MCF 10A (cell line): ENCODE results near the gene FAAP100. TPM values are rescaled to one million over a fixed set of nuclear protein-coding genes. Genes with fewer than 3 reads are reported as not detected.

Experiments
- BruUV-seq: library from RNA; stranded (reverse); fragments of 400-500 nt; replicated peaks from 2 replicates; lab custom pipeline; 2021; lab: Mats Ljungman, UMichigan
- CTCF ChIA-PET: fragments of 300-600 bp; sonication (Branson Sonifier 250); formaldehyde crosslinking; extraction: SDS; loops from one replicate; lab custom pipeline; 2021; ENCODE audit warnings: antibody characterized with exemption, inconsistent platforms; lab: Yijun Ruan, JAX
- POLR2A ChIA-PET: fragments of 300-600, 350-650 bp; sonication (Branson Sonifier 250); formaldehyde crosslinking; extraction: SDS; loops from one replicate; lab custom pipeline; 2020; ENCODE audit warnings: antibody characterized with exemption, inconsistent platforms; lab: Yijun Ruan, JAX
- DNase-seq: peaks from one replicate; pipeline ENCODE4 v3.0.0-alpha.2; 2018; ENCODE audit not compliant: unreplicated experiment
- H3K27ac Mint-ChIP-seq: one replicate; pipeline ENCODE4 v1.8.0; 2022; ENCODE audit warnings: mild to moderate bottlenecking, low read depth, mixed read lengths; ENCODE audit not compliant: unreplicated experiment
- H3K27me3 Mint-ChIP-seq: one replicate; pipeline ENCODE4 v1.8.0; 2022; ENCODE audit warnings: mixed read lengths; ENCODE audit not compliant: insufficient read depth, unreplicated experiment
- H3K36me3 Mint-ChIP-seq: one replicate; pipeline ENCODE4 v1.8.0; 2022; ENCODE audit warnings: mild to moderate bottlenecking, moderate library complexity, mixed read lengths; ENCODE audit not compliant: insufficient read depth, unreplicated experiment
- H3K4me1 Mint-ChIP-seq: one replicate; pipeline ENCODE4 v1.8.0; 2022; ENCODE audit warnings: mixed read lengths; ENCODE audit not compliant: insufficient read depth, unreplicated experiment
- H3K4me3 Mint-ChIP-seq: one replicate; pipeline ENCODE4 v1.8.0; 2022; ENCODE audit warnings: mild to moderate bottlenecking, moderate library complexity, mixed read lengths; ENCODE audit not compliant: unreplicated experiment
- H3K9me3 Mint-ChIP-seq: one replicate; pipeline ENCODE4 v1.8.0; 2022; ENCODE audit warnings: mixed read lengths; ENCODE audit not compliant: unreplicated experiment
- CTCF ChIP-seq: fragments of 200-600 bp; IDR thresholded peaks from one replicate; pipeline ENCODE4 v1.8.0; 2022; ENCODE audit warnings: antibody characterized with exemption, mild to moderate bottlenecking; ENCODE audit not compliant: unreplicated experiment
- intact Hi-C: fragments of 100-400 bp; cut with micrococcal nuclease; formaldehyde crosslinking; loops from 2 replicates; pipeline ENCODE4 v1.14.1; 2022
- total RNA-seq: library from RNA; stranded (reverse); gene quantifications from 2 replicates; pipeline ENCODE4 v1.2.3, GENCODE V29; 2022

Gene FAAP100
- total RNA-seq, 1 experiment from 2014 or later = 32.5 TPM

GRCh38 chr17:81551458-81552243 lies 502 bp downstream of the FAAP100 start:
- Mint-ChIP-seq H3K9me3 (no peaks in the 10 kb centered on the region), H3K4me3 (peak overlapping the region; percentile 82), H3K4me1 (peaks cover 6% of the 10 kb centered on the region), H3K27me3 (no peaks in the 10 kb centered on the region), H3K36me3 (peaks cover 50% of the 10 kb centered on the region), H3K27ac (peak overlapping the region; percentile 49)
- peak; percentile 19 for DNase-seq
- intact Hi-C loops = loop anchor here (1.0 to 2.0 kb wide), 2 partner anchors 25 to 33 kb away; no protein-coding TSS in a partner anchor
- CTCF ChIA-PET = interaction anchor here (0.6 to 5.0 kb wide), 3 partner anchors 39 to 290 kb away, joined by 3 to 28 read pairs (median 3); partner anchors contain the start of gene ACTG1
- no TSS peak for BruUV-seq
- POLR2A ChIA-PET = interaction anchor here (0.6 to 4.0 kb wide), 22 partner anchors 8 to 258 kb away, joined by 3 to 65 read pairs (median 6); partner anchors contain the start of genes ACTG1, ARL16, HGS and MRPL12
- no peak for TF ChIP-seq CTCF

GRCh38 chr17:81550830-81551457 lies 1.2 kb downstream of the FAAP100 start:
- intact Hi-C loops = no loop called here
- H3K4me3 Mint-ChIP-seq = peak overlapping the region; percentile 82

GRCh38 chr17:81550285-81550684 lies 1.9 kb downstream of the FAAP100 start:
- DNase-seq = no peak
- POLR2A ChIA-PET = no interaction called here
- Mint-ChIP-seq H3K27ac (peak overlapping the region; percentile 49), H3K9me3 (no peaks in the 10 kb centered on the region), H3K4me1 (peaks cover 6% of the 10 kb centered on the region), H3K4me3 (peak overlapping the region; percentile 82), H3K27me3 (no peaks in the 10 kb centered on the region), H3K36me3 (peaks cover 36% of the 10 kb centered on the region)
- intact Hi-C loops = no loop called here
- CTCF ChIA-PET = interaction anchor here (0.8 kb wide), 1 partner anchor 51 kb away, joined by 4 read pairs; no protein-coding TSS in a partner anchor
- BruUV-seq = no TSS peak
- TF ChIP-seq CTCF = no peak

More at GRCh38 chr17:81550830-81551457, 1.2 kb downstream of the FAAP100 start:
- no peak for TF ChIP-seq CTCF
- Mint-ChIP-seq H3K4me1 (peaks cover 6% of the 10 kb centered on the region), H3K36me3 (peaks cover 43% of the 10 kb centered on the region), H3K27ac (peak overlapping the region; percentile 49), H3K27me3 (no peaks in the 10 kb centered on the region), H3K9me3 (no peaks in the 10 kb centered on the region)
- BruUV-seq = TSS peak; percentile 7
- CTCF ChIA-PET = interaction anchor here (0.6 to 5.0 kb wide), 4 partner anchors 38 to 289 kb away, joined by 3 to 28 read pairs (median 4); partner anchors contain the start of gene ACTG1
- POLR2A ChIA-PET = interaction anchor here (0.7 to 4.0 kb wide), 8 partner anchors 14 to 157 kb away, joined by 3 to 65 read pairs (median 13); partner anchors contain the start of genes ACTG1, ARL16 and HGS
- no peak for DNase-seq

GRCh38 chr17:81549826-81550225 lies 2.3 kb downstream of the FAAP100 start:
- Mint-ChIP-seq H3K27me3 (no peaks in the 10 kb centered on the region), H3K36me3 (peaks cover 36% of the 10 kb centered on the region)
- intact Hi-C loops = no loop called here

More at GRCh38 chr17:81549826-81550225, 2.3 kb downstream of the FAAP100 start:
- peaks cover 6% of the 10 kb centered on the region for H3K4me1 Mint-ChIP-seq
- CTCF ChIA-PET = interaction anchor here (0.8 to 1.2 kb wide), 2 partner anchors 51 kb away, joined by 4 read pairs; no protein-coding TSS in a partner anchor
- no peak for DNase-seq
- no peaks in the 10 kb centered on the region for H3K9me3 Mint-ChIP-seq
- POLR2A ChIA-PET = no interaction called here
- no TSS peak for BruUV-seq
- no peak for TF ChIP-seq CTCF
- H3K4me3 Mint-ChIP-seq = peak overlapping the region; percentile 82
- H3K27ac Mint-ChIP-seq = no peak overlapping the region
